ENCODE measurements around the gene HTRA1. TPM values are rescaled to one million over a fixed set of nuclear protein-coding genes. Genes with fewer than 3 reads are reported as not detected.

Gene HTRA1
- polyA plus RNA-seq, 1 experiment = 128 TPM

- DNase-seq (ENCODE audit: low read depth) = no peak
- ChIA-PET CTCF (interaction anchor here (1.1 to 2.7 kb wide), 2 partner anchors 21 to 75 kb away, joined by 6 to 8 read pairs; no protein-coding TSS in a partner anchor), POLR2A (no interaction called here)
- no peaks in the 10 kb centered on the region for H3K36me3 ChIP-seq (ENCODE audit: control insufficient read depth, insufficient read depth, low read length)
- no peaks in the 10 kb centered on the region for H3K27me3 ChIP-seq (ENCODE audit: control insufficient read depth, insufficient read depth, low read length)
- no peak overlapping the region for H3K4me3 ChIP-seq (ENCODE audit: low read depth, low read length)
- TF ChIP-seq CTCF (IDR thresholded peaks at IDR 0.05; ENCODE audit: insufficient read depth, low read depth, low read length) = no peak
These were observed 29.7 kb downstream of the HTRA1 start for GRCh38 chr10:122490786-122491680.

GRCh38 chr10:122492006-122492405 lies 30.7 kb downstream of the HTRA1 start:
- no peak for TF ChIP-seq CTCF (IDR thresholded peaks at IDR 0.05; ENCODE audit: insufficient read depth, low read depth, low read length)
- no peaks in the 10 kb centered on the region for H3K27me3 ChIP-seq (ENCODE audit: control insufficient read depth, insufficient read depth, low read length)
- no peak for DNase-seq (ENCODE audit: low read depth)
- ChIA-PET POLR2A (no interaction called here), CTCF (interaction anchor here (1.0 to 2.7 kb wide), 3 partner anchors 22 to 149 kb away, joined by 3 to 8 read pairs (median 6); no protein-coding TSS in a partner anchor)
- H3K36me3 ChIP-seq (ENCODE audit: control insufficient read depth, insufficient read depth, low read length) = no peaks in the 10 kb centered on the region
- H3K4me3 ChIP-seq (ENCODE audit: low read depth, low read length) = no peak overlapping the region

GRCh38 chr10:122492999-122493481 lies 31.7 kb downstream of the HTRA1 start:
- CTCF ChIA-PET = interaction anchor here (1.0 to 1.5 kb wide), 3 partner anchors 8 to 351 kb away, joined by 3 to 4 read pairs (median 3); no protein-coding TSS in a partner anchor
- no peaks in the 10 kb centered on the region for H3K36me3 ChIP-seq (ENCODE audit: control insufficient read depth, insufficient read depth, low read length)
- POLR2A ChIA-PET = no interaction called here
- DNase-seq (ENCODE audit: low read depth) = no peak
- no peak overlapping the region for H3K4me3 ChIP-seq (ENCODE audit: low read depth, low read length)
- no peak for TF ChIP-seq CTCF (IDR thresholded peaks at IDR 0.05; ENCODE audit: insufficient read depth, low read depth, low read length)
- no peaks in the 10 kb centered on the region for H3K27me3 ChIP-seq (ENCODE audit: control insufficient read depth, insufficient read depth, low read length)

- CTCF ChIA-PET = interaction anchor here (1.4 to 1.8 kb wide), 3 partner anchors 9 to 352 kb away, joined by 3 to 8 read pairs (median 4); no protein-coding TSS in a partner anchor
- POLR2A ChIA-PET = no interaction called here
These were observed 32.4 kb downstream of the HTRA1 start for GRCh38 chr10:122493761-122494160.

More at GRCh38 chr10:122493761-122494160, 32.4 kb downstream of the HTRA1 start:
- no peak overlapping the region for H3K4me3 ChIP-seq (ENCODE audit: low read depth, low read length)
- no peak for TF ChIP-seq CTCF (IDR thresholded peaks at IDR 0.05; ENCODE audit: insufficient read depth, low read depth, low read length)
- no peak for DNase-seq (ENCODE audit: low read depth)
- H3K36me3 ChIP-seq (ENCODE audit: control insufficient read depth, insufficient read depth, low read length) = no peaks in the 10 kb centered on the region
- H3K27me3 ChIP-seq (ENCODE audit: control insufficient read depth, insufficient read depth, low read length) = no peaks in the 10 kb centered on the region

All from BJ (cell line).